ENCODE measurements around the gene PRKAG2.

PRKAG2 gene

GRCh38 chr7:151720280-151720679 is 156.6 kb downstream of the PRKAG2 start:
- no peak overlapping the region for H3K4me3 ChIP-seq (ENCODE audit: low read depth, low read length)
- no peak for DNase-seq (ENCODE audit: low read depth)
- TF ChIP-seq MAX (IDR thresholded peaks at IDR 0.05; ENCODE audit: low read depth, low read length) (no peak), MYC (IDR thresholded peaks at IDR 0.05; ENCODE audit: low read depth, low read length) (no peak), POLR2A (IDR thresholded peaks at IDR 0.05; ENCODE audit: extremely low read depth, insufficient read length) (no peak), CTCF (IDR thresholded peaks at IDR 0.05; ENCODE audit: low read depth, low read length) (no peak)

GRCh38 chr7:151719897-151720242 is 157.0 kb downstream of the PRKAG2 start:
- DNase-seq (ENCODE audit: low read depth) = no peak
- TF ChIP-seq MYC (IDR thresholded peaks at IDR 0.05; ENCODE audit: low read depth, low read length) (no peak), POLR2A (IDR thresholded peaks at IDR 0.05; ENCODE audit: extremely low read depth, insufficient read length) (no peak), CTCF (IDR thresholded peaks at IDR 0.05; ENCODE audit: low read depth, low read length) (no peak), MAX (IDR thresholded peaks at IDR 0.05; ENCODE audit: low read depth, low read length) (no peak)

GRCh38 chr7:151719031-151719896 is 157.7 kb downstream of the PRKAG2 start:
- TF ChIP-seq POLR2A (IDR thresholded peaks at IDR 0.05; ENCODE audit: extremely low read depth, insufficient read length) (no peak), CTCF (IDR thresholded peaks at IDR 0.05; ENCODE audit: low read depth, low read length) (no peak), MAX (IDR thresholded peaks at IDR 0.05; ENCODE audit: low read depth, low read length) (no peak), MYC (IDR thresholded peaks at IDR 0.05; ENCODE audit: low read depth, low read length) (no peak)
- H3K4me3 ChIP-seq (ENCODE audit: low read depth, low read length) = no peak overlapping the region
- peak; percentile 37 for DNase-seq (ENCODE audit: low read depth)

More at GRCh38 chr7:151719897-151720242, 157.0 kb downstream of the PRKAG2 start:
- H3K4me3 ChIP-seq (ENCODE audit: low read depth, low read length) = no peak overlapping the region

GRCh38 chr7:151717918-151718317 is 159.0 kb downstream of the PRKAG2 start:
- TF ChIP-seq POLR2A (IDR thresholded peaks at IDR 0.05; ENCODE audit: extremely low read depth, insufficient read length) (no peak), MAX (IDR thresholded peaks at IDR 0.05; ENCODE audit: low read depth, low read length) (no peak), CTCF (IDR thresholded peaks at IDR 0.05; ENCODE audit: low read depth, low read length) (no peak), MYC (IDR thresholded peaks at IDR 0.05; ENCODE audit: low read depth, low read length) (no peak)
- no peak for DNase-seq (ENCODE audit: low read depth)

GRCh38 chr7:151717415-151717814 is 159.5 kb downstream of the PRKAG2 start:
- TF ChIP-seq MAX (IDR thresholded peaks at IDR 0.05; ENCODE audit: low read depth, low read length) (no peak), CTCF (IDR thresholded peaks at IDR 0.05; ENCODE audit: low read depth, low read length) (no peak), MYC (IDR thresholded peaks at IDR 0.05; ENCODE audit: low read depth, low read length) (no peak)
- H3K4me3 ChIP-seq (ENCODE audit: low read depth, low read length) = no peak overlapping the region
- no peak for DNase-seq (ENCODE audit: low read depth)

More at GRCh38 chr7:151717918-151718317, 159.0 kb downstream of the PRKAG2 start:
- H3K4me3 ChIP-seq (ENCODE audit: low read depth, low read length) = no peak overlapping the region

Data from NB4 (cell line).